GM18520 (cell line): ENCODE data around the gene GPRC5D.

Experiments
- ATAC-seq: cut with Tn5 transposase; IDR thresholded peaks from one replicate; pipeline ENCODE4 v1.9.1; 2021; ENCODE audit not compliant: unreplicated experiment

Gene GPRC5D

DNA sequence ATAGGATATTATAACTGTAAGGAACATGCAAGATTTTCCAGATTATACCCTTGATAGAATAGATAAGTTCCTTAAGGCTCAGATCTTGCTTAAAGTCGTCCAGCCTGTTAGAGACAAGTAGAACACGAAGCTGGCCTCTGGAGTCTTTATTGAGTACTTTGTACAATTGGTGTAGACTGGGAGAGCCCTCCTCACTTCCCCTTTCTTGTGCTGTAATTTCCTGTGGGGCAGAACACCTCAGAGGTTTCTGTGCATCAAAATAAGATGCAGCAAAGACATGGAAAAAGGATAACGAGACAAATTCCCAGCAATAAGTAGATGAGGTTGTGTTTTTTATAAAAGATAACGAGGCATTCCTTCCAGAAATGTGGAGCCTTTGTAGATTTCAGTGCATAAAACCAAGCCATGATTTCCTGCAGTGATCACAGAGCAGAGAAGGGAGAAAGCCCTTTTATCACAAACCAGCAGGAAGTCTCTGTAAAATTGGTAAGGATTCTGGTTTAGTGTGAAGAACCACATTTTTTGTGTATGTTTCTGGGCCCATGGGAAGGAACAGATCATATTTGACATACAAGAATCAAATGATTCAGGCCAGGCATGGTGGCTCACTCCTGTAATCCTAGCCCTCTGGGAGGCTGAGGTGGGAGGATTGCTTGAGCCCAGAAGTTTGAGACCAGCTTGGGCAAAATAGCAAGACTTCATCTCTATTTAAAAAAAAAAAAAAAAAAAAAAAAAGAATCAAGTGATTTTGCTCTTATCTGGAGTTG is 42.6 kb downstream of the GPRC5D start:
- no peak for ATAC-seq

DNA sequence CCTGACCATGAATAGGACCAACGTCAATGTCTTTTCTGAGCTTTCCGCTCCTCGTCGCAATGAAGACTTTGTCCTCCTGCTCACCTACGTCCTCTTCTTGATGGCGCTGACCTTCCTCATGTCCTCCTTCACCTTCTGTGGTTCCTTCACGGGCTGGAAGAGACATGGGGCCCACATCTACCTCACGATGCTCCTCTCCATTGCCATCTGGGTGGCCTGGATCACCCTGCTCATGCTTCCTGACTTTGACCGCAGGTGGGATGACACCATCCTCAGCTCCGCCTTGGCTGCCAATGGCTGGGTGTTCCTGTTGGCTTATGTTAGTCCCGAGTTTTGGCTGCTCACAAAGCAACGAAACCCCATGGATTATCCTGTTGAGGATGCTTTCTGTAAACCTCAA is 43.3 kb downstream of the GPRC5D start:
- no peak for ATAC-seq

DNA sequence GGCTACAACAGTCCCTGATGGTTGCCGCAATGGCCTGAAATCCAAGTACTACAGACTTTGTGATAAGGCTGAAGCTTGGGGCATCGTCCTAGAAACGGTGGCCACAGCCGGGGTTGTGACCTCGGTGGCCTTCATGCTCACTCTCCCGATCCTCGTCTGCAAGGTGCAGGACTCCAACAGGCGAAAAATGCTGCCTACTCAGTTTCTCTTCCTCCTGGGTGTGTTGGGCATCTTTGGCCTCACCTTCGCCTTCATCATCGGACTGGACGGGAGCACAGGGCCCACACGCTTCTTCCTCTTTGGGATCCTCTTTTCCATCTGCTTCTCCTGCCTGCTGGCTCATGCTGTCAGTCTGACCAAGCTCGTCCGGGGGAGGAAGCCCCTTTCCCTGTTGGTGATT is 43.7 kb downstream of the GPRC5D start:
- ATAC-seq, result no peak

DNA sequence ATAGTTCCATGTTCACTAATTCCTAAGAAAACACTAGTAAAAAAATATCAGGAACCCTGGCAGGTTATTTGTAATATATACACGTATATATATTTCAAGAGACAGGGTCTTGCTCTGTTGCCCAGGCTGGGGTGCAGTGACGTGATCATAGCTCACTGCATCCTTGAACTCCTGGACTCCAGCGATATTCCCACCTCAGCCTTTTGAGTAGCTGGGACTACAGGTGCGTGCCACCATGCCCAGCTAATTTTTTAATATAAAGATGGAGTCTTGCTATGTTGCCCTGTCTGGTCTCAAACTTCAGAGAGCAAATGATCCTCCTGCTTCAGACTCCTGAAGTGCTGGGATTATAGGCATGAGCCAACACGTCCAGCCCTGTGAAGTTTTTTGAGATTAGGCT is 44.4 kb downstream of the GPRC5D start:
- no peak for ATAC-seq

DNA sequence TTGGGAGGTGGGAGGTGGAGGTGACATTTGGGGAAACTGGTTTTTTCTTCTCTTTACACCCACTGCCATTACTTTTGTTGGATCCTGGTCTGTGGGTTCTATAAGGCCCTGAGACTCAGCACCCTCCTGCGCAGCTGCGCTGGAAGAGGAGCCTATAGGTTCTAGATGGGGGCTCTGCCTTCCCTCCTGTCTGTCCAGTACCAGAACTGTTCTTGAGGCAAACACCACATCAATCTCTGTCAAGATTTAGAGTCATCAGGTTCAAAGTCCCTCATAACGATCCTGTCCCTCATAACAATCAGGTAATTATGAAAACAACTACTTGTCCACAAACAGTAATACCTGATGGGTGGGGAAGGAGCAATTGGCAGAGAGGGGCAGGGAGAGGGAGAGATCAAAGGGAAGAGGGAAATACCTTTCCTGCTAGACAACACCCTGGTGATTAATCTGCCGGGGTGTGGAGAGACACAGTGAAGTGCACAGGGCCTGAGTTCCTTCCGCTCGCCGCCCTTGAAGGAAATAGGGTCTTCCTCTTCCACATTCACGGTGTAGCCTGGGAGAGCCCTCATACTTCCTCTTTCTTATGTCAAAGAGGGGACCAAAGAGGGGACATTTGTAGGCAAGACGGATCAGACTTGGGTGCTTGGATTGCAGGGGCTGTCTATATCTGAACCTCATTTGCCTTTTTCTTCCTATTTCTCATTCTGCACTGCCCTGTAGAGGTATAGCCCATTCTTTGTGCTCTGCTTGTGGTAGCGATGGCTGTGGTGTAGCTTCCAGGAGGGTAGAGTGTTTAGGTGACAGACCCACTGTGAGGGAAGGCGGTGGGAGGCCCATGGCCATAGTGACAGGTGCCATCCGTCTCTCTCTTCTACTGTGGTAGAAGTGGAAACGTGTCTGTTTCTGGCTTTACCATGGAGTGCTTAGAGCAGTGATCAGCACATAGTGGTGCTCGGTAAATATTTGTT is 48.0 kb downstream of the GPRC5D start:
- no peak for ATAC-seq

DNA sequence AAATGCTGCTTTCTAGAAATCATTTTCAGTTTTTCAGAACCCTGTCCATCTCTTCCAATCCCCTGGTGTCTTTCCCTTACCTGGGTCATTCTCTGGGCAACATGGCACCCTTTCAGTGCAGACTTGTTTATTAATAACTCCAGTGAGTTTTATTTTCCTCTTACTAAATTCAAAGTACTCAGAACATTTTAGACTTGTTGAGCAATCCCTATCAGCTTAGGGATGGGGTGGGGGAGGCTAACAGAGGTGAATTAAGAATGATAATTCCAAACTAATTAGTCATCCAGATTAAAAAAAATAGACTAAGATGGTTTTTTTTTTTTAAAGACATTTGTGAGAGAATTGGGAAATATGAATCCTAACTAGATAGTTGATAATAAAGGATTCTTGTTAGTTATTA is 49.9 kb downstream of the GPRC5D start:
- no peak for ATAC-seq

DNA sequence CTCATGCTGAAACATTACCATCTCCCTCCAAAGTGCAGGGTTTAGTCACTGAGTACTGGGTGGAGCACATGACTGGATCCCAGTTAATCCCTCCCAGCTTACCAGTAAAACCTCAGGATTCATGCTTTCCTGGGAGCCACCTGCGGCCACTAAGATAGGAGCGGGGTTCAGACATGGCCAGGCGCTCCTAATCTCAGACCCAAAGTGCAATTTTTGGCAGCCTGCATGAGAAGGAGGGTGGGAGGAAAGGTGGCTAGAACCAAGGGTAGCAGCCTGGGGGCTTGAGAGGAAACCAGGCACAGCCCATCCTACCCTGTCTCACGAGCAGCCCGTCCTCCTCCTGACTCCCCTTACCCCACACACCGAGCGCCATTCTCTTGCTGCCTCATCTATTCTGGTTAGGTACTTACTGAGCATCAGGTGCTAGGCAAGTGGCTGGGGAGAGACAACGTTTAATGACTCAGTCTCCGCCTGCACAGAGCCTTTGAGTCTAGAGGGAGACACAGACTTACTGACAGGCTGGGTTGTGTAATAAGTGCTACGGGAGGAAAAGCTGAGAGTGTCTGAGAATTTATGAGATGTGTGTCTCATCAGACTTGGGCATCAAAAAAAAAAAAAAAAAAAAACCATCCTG is 50.7 kb downstream of the GPRC5D start:
- ATAC-seq, result no peak

DNA sequence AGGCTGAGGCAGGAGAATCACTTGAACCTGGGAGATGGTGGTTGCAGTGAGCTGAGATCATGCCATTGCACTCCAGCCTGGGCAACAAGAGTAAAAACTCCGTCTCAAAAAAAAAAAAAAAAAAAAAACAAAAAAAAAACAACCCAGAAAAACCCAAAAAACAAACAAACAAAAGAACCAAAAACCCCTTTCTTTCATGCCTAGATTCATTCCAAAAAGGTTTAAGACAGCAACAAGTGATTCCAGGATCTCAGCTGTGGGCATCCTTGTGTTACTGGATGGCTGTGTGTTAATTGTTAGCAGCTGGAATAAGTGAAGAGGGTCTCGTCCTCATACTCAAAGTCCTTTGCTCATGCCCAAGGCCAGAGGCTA is 51.2 kb downstream of the GPRC5D start:
- no peak for ATAC-seq

DNA sequence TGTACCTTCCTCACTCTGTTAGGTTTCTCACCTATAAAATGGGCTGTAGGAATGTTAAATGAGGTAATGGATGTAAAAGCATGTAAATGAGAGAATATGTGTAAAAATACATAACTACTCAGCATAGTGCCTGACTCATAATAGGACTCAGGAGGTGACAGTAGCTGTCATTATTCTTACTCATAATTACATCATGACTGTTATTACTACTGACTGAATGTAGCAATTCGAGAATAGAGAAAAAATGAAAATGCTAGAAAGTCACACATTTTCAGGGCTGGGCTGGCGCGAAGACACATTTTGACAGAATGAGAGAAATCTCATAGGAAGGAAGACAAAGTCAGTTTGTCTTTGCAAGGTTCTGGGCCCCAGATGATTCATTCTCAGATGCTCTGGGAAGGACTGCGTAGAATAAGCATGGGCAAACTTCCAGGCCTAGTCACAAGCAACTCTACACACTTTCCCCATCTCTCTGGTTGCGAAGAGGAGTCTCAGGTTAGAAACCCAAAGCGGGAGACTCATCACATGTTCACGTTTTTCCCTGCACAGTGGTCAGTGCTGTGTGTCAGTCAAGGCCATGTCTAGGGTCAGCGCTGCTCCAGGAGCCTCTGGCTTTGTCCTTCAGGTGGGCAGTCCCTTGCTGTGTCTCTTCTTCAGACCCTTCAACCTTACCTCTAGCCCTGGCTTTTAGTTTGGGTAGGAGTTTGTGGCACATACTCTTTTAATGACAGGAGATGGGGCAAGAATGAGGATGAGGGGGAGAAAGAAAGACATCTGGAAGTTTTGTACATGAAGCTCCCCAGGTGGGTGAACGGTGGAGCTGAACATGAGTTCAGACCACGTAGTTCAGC is 52.2 kb downstream of the GPRC5D start:
- peak; percentile 93 for ATAC-seq

DNA sequence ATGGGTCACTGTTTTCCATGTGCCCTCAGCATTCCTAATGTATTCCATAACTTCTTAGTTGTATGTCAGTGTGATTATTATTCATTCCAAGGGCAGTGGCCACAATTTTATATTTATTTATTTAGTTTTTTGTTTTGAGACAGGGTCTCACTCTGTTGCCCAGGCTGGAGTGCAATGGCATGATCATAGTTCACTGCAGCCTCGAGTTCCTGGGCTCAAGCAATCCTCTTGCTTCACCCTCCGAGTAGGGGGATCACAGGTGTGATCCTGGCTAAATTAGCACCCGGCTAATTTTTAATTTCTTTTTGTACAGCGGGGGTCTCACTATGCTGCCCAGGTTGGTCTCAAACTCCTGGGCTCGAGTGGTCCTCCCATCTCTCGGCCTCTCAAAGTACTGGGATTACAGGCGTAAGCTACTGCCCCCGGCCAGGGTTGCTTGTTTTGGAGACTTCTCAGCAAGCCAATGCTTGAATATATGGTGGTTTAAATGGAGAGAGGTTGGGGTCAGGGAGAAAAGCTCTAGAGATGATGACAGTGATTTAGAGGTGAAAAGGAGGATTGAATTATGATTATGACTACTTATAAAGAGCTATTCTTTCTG is 53.0 kb downstream of the GPRC5D start:
- ATAC-seq, result no peak

DNA sequence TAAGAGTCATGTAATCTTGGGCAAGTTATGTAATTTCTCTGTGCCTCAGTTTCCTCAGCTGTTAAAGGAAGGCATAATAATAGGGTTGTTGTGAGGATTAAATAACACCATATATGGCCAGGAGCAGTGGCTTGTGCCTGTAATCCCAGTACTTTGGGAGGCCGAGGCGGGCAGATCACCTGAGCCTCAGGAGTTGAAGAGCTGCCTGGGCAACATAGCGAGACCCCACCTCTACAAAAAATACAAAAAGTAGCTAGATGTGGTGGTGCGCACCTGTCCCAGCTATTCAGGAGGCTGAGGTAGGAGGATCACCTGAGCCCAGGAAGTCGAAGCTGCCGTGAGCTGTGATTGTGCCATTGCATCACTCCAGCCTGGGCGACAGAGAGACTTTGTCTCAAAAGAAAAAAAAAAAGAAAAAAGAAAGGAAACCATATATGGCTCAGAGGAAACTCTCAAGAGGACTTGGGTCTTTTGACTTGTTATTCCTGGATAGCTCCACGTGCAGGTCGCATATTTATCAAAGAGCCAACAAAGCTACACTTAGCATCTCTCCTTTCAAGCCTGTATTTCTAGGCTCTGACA is 53.7 kb downstream of the GPRC5D start:
- no peak for ATAC-seq

DNA sequence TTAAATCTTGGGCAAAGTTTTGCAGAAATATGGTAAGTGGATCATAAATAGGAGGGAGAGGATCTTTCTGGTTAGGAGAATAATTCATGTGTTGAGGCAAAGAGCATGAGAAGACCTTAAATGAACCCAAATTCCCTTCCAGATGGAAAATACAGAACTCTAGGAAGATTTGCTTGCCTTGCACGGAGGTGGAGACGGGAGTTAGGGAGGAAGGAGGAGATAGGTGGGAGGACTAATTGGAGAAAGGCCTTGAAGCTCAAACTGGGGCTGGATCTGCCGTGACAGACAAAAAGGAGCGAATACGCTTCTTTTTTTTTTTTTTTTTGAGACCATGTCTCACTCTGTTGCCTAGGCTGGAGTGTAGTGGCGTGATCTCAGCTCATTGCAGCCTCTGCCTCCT is 54.7 kb downstream of the GPRC5D start:
- no peak for ATAC-seq

DNA sequence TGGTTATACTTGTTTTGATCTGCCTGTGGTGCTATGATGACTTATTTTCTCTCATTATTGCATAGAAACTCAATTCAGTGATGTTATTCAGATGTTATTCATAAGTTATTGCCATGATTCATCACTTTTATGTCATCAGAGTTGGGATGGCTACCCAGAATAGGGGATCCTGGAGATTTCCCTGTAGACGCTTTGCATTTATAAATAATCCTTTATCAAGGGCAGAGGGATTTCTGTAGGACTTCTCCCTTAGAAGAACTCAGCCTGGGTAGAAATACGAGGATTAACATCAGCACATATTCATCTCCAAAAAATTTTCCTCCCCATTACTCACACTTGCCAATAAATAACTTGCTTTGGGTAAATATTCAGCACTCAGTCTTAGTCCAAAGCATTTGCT is 55.7 kb downstream of the GPRC5D start:
- no peak for ATAC-seq

DNA sequence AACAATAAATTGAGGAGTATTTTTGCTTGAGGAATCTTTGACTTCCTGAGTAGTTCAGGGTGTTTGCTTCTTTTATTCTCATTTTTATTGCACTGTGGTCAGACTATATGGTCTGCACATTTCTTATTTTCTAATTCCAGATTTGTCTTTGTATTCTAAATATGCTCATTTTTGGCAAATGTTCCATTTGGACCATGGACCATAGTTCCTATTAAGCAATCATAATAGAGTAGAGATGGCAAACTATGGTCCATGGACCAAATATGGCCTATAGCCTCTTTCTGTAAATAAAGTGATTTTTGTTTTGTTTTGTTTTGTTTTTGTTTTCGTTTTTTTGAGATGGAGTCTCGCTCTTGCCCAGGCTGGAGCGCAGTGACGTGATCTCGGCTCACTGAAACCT is 58.5 kb downstream of the GPRC5D start:
- no peak for ATAC-seq

DNA sequence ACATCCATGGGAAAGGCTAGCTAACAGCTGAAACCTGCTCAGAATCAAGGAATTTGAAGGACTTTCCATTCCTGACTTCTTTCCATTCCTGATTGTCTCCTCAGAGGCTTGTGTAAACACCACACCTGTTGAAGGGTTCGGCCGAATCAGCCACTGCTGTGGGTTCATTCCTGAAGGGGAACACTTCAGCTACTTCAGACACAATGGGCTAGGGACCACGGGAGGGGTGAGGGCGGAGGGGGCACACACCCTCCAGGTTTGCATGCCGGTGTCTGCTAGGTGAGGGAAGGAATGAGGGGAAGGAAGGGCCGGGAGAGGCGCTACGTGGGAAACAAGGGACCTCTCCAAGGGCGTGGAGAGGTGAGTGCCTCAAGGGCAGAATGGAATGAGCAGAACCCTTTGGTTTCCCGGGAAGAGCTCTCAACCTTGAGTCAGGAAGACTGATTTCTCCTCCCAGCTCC is 59.3 kb downstream of the GPRC5D start:
- ATAC-seq, result no peak

DNA sequence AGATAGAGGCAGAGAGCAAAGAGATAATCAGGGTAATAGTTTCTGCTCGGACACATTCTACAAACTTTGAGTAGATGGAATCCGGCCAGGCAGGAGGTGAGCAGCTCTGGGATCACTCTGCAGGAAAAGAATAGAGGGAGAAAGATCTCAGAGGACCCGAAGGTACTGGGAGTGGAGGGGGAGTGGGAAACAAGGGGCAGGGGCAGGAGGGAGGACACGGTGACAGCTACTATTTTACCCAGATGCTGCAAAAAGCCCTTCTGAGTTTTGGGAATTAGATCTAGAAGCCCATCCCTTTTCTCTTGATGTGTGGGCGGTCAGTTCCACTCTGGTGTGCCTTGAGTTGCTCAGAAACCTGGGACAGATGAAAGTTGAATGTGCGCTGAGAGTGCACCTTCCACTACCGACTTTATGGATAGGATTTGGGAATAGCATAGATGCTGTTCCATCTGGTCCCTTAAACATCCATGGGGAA is 60.1 kb downstream of the GPRC5D start:
- no peak for ATAC-seq

DNA sequence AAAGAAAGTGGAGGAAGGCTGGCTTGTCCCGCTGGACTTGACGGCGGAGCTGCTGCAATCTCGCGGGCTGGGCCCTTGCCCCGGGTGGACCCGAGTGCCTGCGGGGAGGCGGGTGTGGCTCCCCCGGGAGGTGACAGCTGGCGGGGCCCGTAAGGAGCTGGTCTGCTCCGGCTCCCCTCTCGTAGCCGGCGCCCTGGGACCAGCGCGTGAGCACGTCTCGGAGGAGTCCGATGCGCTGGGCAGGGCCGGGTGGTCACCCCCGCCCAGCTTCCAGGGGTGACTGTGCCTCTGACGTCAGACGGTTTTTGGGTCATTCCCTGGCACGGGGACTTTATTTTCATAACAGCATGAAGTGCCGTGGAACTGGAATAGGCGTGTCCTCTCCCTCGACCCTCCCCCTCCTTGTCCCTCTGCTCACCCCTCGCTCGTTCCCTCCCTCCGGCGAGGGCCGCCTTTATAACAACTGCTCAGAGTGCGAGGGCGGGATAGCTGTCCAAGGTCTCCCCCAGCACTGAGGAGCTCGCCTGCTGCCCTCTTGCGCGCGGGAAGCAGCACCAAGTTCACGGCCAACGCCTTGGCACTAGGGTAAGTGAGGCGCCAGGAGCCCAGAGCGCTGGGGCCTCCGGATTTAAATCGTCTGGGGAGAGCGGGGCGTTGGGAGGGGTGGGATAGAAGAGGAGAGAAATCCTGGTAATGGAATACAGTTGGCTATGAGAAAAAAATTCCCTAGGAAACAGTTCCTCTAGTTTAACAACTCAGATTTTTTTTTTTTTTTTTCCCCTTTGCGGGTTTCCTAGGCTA is 60.7 kb downstream of the GPRC5D start, which contains the start of gene GPRC5A:
Gene GPRC5A, plus strand, starts transcription at position 483 of the 801 bp plus-strand sequence. CDS start 16,688 bp downstream, outside the sequence.
- no peak for ATAC-seq
